ENCODE measurements around the gene CNNM3.

GRCh38 chr2:96880891-96881273, 64.8 kb downstream of the CNNM3 start:
- TF ChIP-seq, protein P1, sequence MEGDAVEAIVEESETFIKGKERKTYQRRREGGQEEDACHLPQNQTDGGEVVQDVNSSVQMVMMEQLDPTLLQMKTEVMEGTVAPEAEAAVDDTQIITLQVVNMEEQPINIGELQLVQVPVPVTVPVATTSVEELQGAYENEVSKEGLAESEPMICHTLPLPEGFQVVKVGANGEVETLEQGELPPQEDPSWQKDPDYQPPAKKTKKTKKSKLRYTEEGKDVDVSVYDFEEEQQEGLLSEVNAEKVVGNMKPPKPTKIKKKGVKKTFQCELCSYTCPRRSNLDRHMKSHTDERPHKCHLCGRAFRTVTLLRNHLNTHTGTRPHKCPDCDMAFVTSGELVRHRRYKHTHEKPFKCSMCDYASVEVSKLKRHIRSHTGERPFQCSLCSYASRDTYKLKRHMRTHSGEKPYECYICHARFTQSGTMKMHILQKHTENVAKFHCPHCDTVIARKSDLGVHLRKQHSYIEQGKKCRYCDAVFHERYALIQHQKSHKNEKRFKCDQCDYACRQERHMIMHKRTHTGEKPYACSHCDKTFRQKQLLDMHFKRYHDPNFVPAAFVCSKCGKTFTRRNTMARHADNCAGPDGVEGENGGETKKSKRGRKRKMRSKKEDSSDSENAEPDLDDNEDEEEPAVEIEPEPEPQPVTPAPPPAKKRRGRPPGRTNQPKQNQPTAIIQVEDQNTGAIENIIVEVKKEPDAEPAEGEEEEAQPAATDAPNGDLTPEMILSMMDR (IDR thresholded peaks at IDR 0.05): no peak
- TF ChIP-seq POLR2A (IDR thresholded peaks at IDR 0.05) (no peak), POLR2AphosphoS5 (IDR thresholded peaks at IDR 0.05) (no peak), EP300 (IDR thresholded peaks at IDR 0.05) (no peak)

Data from suprapubic skin (tissue), 4 donors.